ENCODE data around the gene KRTCAP2. TPM values are rescaled to one million over a fixed set of nuclear protein-coding genes. Genes with fewer than 3 reads are reported as not detected.

KRTCAP2 gene
- total and polyA plus RNA-seq, 10 of the 15 experiments (the other 5 are each of a cell fraction or from before 2014, with no cell fraction given) = 61.3 to 238 (median 141) TPM

- POLR2A ChIA-PET = interaction anchor here (0.6 to 5.1 kb wide), 10 partner anchors 13 to 899 kb away, joined by 3 to 84 read pairs (median 5); partner anchors contain the start of gene FDPS
- peak; percentile 84 for FAIRE-seq
- no peak overlapping the region for H3K4me3 ChIP-seq
- TF ChIP-seq STAT3 (IDR thresholded peaks at IDR 0.05; ENCODE audit: low read depth, low read length) (no peak), E2F4 (IDR thresholded peaks at IDR 0.05; ENCODE audit: low read depth, low read length) (no peak), CREB1 (IDR thresholded peaks at IDR 0.05; ENCODE audit: low read depth) (no peak), CEBPB (IDR thresholded peaks at IDR 0.05; ENCODE audit: borderline replicate concordance in 1 of 2, low read depth in 2 of 2, low read length in 2 of 2) (no peak), FOXM1 (IDR thresholded peaks at IDR 0.05; ENCODE audit: low read depth, low read length) (no peak), PBX3 (IDR thresholded peaks at IDR 0.05; ENCODE audit: insufficient replicate concordance, low read depth, low read length) (peak; percentile 42), SPI1 (IDR thresholded peaks at IDR 0.05; ENCODE audit: borderline replicate concordance, insufficient read depth, low read depth, low read length) (no peak), SMARCA5 (IDR thresholded peaks at IDR 0.05) (peak; percentile 44; the same call in 1 of the 2 replicates), ZBTB11 (CRISPR knock-in tag; IDR thresholded peaks at IDR 0.05) (no peak), MYC (IDR thresholded peaks at IDR 0.05; ENCODE audit: insufficient read depth, insufficient read length, insufficient replicate concordance, low read length, severe bottlenecking) (no peak)
These were observed 34.0 kb upstream of the KRTCAP2 start for GRCh38 chr1:155206891-155207805.

More at GRCh38 chr1:155206891-155207805, 34.0 kb upstream of the KRTCAP2 start:
- DNase-seq (ENCODE audit: low read depth, low spot score) (no peak), ATAC-seq (peak; percentile 71)
- intact Hi-C loops (cut with micrococcal nuclease; ENCODE audit: unreplicated experiment) = loop anchor here (1.0 to 5.0 kb wide), 4 partner anchors 19 to 385 kb away; a partner anchor contains a TSS
- H3K79me2 ChIP-seq (ENCODE audit: control insufficient read depth, insufficient read depth, low read length) = peaks cover 10% of the 10 kb centered on the region
- no peak overlapping the region for H3K27ac ChIP-seq (ENCODE audit: control insufficient read depth, insufficient read depth)
- peak overlapping the region; percentile 65 for H2AFZ ChIP-seq (ENCODE audit: control insufficient read depth, low read depth, low read length)
- CTCF ChIA-PET = interaction anchor here (0.5 to 5.7 kb wide), 20 partner anchors 11 to 139 kb away, joined by 3 to 154 read pairs (median 6); partner anchors contain the start of genes KRTCAP2 and SCAMP3
- WGBS (ENCODE audit: insufficient coverage, insufficient replicate concordance, low lambda C conversion rate, missing lambda C conversion rate) = 24% methylated on average over 11 of the region's 13 CpGs
- no peaks in the 10 kb centered on the region for H3K9me3 ChIP-seq (replicated peaks; ENCODE audit: control insufficient read depth, insufficient read depth, low read length)
- SMC1A ChIA-PET (ENCODE audit: uncharacterized antibody, unreplicated experiment) = interaction anchor here (0.7 to 4.0 kb wide), 11 partner anchors 12 to 110 kb away, joined by 3 to 89 read pairs (median 4); partner anchors contain the start of gene KRTCAP2
- in situ Hi-C loops (cut with MboI) = no loop called here
- RAD21 ChIA-PET (ENCODE audit: unreplicated experiment) = interaction anchor here (0.6 to 4.0 kb wide), 12 partner anchors 13 to 391 kb away, joined by 3 to 85 read pairs (median 6); partner anchors contain the start of genes HCN3 and KRTCAP2
- BruUV-seq (replicated peaks) = no TSS peak
- H3K27me3 ChIP-seq (replicated peaks in 1 of 2; ENCODE audit: control insufficient read depth in 2 of 2, insufficient read depth in 2 of 2, low read length in 1 of 2) = no peaks in the 10 kb centered on the region
- H3K4me1 ChIP-seq (ENCODE audit: control insufficient read depth, insufficient read depth, low read length) = peaks cover 19% of the 10 kb centered on the region
- H3K9ac ChIP-seq (ENCODE audit: control insufficient read depth, insufficient read depth, low read length) = no peak overlapping the region
- H3K36me3 ChIP-seq (ENCODE audit: control insufficient read depth in 2 of 2, insufficient read depth in 2 of 2, low read length in 1 of 2) = no peaks in the 10 kb centered on the region; a peak in 2 of 4 replicates
- H3K4me2 ChIP-seq (ENCODE audit: control insufficient read depth, insufficient read depth) = peak overlapping the region; percentile 66
- no peaks in the 10 kb centered on the region for H4K20me1 ChIP-seq (ENCODE audit: control insufficient read depth, insufficient read depth)

Measured in GM12878 (cell line).